Measurements from ENCODE around the gene SLC38A4.

The SLC38A4 gene

DNA sequence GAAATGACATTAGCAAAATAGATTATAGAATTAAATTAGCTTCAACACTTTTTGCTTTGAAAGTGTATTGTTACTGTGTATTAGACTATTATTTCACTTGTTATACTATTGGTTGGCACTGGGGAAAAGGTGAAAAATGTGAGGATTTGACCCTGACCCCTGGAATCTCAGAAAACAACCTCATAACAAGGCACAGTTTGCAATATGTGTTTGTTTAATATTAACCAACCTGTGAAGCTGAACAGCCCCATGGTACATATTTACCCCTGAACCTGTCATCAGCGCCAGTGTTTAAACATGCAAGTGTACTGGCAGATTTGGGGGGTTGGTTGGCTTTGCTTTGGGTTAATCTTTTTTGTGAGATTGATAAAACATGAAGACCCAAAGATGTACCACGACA, 11.7 kb downstream of the SLC38A4 start:
- no peak for DNase-seq (ENCODE audit: low read depth in 2 of 2)

DNA sequence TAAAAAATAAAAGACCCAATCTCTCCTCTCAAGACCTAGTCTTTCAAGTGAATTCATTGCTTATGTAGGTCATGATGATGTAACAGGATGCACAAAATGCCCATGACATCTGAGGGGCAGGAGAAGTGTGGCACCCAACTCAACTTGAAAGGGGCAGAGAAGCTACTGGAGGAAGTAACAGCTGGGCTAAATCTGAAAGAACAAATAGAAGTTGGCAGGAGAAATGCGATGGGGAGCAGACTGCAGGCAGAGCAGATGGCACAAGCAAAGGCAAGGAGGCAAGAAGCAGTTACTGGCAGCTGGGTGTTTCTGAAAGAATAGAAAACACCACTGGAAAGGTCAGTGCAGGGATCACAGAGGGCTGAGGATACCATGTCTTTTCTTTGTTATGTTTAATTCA, 14.6 kb downstream of the SLC38A4 start:
- no peak for DNase-seq (ENCODE audit: low read depth in 2 of 2)

DNA sequence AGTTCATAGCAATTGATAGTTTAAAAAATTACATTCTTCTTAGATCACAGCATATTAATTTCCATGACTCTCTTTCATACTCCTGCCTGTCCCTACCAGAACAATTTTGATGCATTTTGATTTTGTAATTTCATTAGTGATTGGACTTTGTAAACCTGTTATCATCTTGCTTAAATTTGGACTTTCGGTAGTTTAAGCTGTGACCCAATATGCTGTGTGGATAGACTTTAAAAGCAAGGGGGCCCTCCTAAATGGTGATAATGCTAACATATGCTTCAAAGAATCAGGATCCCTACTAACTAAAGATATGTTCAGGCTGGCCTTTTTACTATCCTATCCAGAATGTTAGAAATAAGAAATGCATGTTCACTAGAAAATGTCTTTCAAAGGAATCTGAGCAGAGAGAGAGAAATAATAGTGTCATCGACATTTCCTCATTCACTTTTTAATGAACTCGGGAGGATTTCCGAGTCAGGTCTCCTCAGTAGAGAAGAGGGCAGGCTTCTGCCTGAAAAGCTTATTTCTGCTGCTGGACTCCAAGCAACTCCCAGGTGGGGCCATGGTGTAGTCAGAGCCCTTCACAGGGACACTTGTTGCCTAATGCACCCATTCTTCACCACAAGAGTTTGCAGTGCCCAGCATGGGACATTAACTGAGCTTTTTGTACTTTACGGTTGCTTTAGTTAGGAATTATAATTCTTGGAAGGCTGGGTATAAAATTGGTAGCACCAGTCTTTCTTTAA, 16.7 kb downstream of the SLC38A4 start:
- no peak for DNase-seq (ENCODE audit: low read depth in 2 of 2)

DNA sequence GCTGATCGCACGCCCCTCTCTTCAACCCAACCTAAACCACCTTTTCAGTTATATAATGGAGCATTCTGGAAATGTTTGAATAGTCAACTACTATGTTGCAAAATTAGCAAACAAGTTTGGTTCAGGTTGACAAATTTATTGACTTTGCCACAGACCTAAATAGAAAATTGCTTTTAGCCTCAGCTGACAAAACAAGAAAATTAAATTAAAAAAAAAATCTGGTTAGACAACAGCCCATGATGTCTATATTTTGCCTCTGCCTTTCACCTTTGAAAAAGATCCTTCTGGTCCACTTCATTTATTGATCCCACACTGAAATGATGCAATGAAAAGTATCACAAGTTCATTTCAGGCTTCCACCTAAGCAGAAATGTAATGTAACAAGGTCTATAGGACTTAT, 17.5 kb downstream of the SLC38A4 start:
- no peak for DNase-seq (ENCODE audit: low read depth in 2 of 2)

DNA sequence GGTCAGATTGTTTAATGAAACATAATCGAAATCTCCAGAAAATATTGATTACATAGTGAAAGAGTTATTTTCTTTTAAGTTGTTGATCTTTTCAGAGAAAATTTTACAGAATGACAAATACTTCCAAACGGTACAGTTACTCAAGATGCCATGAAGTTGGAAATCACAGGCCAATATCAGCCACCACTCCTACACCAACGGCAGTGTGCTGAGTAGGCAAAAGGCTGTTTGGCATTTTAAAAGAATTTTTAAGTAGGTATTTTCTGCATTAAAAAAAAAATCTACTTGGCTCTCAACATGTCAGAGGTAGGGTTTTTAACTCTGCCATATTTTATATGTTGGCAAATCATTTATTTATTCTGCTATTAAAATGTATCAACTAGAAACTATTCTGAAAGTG, 21.7 kb downstream of the SLC38A4 start:
- DNase-seq (ENCODE audit: low read depth in 2 of 2): no peak

DNA sequence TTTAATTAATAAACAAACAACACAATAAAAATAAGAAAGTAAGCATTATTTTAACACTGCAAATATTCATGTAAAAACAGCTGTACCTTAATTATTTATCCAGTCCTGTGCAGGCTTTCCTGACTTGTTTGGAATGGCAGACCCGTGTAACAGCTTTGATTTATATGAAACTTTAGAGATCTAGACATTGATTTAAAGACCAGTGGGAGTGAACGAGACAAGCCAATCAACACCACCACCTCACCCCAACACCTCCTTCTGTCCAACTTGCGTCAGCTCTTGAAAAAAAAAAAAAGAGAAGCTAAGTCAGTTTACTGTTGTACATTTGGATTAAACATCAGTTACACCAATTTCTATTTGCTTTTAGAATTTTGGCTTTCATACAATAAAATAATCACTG, 22.3 kb downstream of the SLC38A4 start:
- DNase-seq (ENCODE audit: low read depth in 2 of 2): no peak

DNA sequence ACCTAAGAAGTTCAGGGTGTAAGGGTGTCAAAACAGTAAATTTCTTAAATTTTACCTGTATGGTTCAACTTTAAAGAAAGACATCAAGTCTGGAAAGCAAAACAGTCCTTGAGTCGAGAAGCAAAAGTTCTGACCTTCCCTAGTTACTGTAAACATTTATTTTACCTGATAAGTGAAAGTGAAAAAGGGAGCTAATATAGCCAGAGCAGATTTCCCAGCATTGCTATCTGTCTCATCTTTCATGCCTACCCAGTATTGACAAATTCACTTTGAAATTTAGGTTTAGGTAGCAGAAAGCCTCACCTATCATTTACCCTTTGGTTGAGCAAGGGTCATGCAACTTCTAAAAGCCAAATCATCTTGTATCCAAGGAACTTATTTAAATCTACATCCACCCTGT, 24.5 kb downstream of the SLC38A4 start:
- DNase-seq (ENCODE audit: low read depth in 2 of 2): no peak

DNA sequence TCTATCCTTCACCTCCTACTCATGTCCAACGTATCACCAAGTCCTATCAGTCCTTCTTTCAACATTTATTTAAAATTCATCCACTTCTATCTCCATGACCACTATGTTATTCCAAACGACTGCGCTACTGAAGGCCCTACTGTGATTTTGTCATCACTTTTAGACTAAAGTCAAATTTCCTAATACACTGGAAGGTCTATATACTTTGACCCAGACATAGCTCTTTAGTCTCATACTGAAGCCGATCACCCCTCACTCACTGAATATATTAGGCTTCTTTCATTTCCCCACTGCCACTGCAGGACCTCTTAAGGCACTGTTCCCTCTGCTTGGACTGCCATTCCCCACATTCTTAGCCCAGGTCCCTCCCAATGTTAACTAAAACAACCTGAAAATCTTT, 25.6 kb downstream of the SLC38A4 start:
- no peak for DNase-seq (ENCODE audit: low read depth in 2 of 2)

DNA sequence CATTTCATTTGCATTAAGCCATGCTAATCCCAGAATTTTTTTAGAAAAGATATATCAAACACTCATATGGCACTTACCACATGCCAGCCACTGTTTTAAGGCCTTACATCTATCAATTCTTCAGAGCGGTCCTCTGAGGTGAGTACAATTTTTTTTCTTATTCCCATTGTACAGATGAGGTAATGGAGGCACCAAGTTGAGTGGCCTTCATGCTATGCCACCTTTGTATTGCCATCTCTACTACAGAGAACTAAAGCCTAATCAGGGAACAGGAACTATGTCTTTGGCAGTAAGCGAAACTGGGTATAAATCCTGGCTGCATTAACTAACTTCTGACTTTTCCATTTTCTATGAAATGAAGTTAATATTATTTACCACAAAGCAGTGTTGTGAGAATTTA, 27.1 kb downstream of the SLC38A4 start:
- no peak for DNase-seq (ENCODE audit: low read depth in 2 of 2)

DNA sequence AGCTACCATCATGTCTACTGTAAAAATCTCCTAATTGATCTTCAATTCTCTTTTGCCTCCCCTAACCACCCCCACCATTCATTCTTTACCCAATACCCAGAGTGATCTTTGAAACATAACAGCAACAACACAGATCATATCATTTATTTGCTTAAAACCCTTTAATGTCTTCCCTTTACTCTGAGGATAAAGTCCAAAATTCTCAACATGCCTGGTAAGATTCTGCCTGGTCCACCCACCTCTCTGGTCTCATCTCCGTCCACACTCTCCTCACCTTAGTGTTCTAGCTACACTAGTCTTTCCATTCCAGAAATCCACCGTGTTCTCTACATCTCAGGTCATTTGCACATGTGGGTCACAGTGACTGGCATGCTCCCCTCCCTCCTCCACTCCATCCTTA, 27.7 kb downstream of the SLC38A4 start:
- DNase-seq (ENCODE audit: low read depth in 2 of 2): no peak

DNA sequence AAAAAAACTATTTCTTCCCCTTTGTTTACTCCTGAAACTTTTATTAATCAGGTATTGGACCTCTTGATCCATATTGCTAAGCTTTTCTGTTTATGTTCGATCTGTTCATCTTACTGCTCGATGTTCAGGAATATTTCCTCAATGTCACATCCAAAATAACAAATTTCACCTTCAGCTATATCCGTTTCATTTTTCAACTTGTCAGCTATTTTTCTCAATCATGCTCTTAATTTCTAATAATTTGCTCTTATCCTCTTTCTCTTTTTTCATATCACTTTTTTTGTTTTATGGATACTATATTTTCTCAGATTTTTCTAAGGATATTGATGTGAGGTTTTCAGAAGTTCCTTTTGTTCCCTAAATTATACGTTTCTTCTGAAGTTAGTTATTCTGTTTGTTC, 29.8 kb downstream of the SLC38A4 start:
- no peak for DNase-seq (ENCODE audit: low read depth in 2 of 2)

DNA sequence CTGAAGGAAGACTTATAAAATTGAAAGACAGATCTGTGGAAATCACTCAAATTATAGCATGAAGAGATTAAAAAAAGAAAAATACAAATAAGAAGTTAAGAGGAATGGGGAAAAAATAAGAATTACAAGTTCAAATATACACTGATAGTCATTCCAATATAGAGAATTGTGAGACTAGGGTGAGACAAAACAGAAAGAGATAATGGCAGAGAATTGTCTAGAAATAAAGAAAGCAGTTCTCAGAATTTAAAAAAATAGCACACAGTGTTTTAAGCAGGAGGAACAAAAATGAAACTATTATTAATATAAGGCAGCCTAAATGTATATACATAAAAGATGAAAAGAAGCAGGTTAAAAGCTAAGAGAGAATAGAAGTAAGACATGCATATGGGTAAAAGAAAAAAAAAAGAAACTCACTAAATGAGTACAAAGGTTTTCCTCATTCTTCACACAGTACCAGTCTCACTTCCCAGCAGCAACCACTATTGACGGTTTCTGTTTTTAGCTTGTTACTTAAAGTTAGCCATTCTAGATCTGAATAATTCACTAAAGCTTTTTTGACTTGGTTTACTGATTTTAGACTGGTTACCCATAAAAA, 31.1 kb downstream of the SLC38A4 start:
- no peak for DNase-seq (ENCODE audit: low read depth in 2 of 2)

DNA sequence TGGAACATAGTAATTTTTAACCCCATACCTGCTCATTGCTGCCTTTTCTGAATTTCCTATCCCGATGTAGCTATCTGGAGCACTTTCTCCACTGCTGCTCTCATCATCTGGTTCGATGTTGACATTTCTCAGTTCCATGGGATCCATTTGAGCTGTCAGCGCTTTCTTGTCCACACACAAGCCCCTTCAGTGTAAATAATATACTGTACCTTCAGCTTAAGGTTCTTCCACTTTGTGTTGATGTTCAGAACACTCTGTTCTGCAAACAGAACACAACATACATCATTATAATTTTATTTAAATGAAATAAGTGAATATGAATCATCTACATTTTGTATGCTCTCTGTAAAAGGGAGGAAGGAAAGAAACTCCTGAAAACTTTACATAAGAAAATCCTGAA, 32.9 kb downstream of the SLC38A4 start:
- no peak for DNase-seq (ENCODE audit: low read depth in 2 of 2)

DNA sequence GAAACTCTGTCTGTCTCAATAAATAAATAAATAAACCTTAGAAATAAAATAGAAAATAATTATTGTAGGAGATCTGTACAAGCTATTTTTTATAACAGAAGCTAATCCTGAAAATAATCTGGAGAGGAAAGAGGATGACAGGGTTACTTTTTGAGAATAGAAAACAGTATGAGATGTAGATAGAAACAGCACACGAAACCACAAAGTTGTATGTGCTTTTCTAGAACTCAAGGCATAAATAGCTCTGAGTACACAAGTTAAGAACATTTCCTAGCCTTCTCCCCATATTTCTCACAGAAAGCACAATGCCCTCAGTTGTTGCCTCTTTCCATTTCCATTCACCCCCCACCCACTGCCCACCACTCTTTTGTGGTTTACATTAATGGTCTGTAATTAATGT, 35.7 kb downstream of the SLC38A4 start:
- DNase-seq (ENCODE audit: low read depth in 2 of 2): no peak

DNA sequence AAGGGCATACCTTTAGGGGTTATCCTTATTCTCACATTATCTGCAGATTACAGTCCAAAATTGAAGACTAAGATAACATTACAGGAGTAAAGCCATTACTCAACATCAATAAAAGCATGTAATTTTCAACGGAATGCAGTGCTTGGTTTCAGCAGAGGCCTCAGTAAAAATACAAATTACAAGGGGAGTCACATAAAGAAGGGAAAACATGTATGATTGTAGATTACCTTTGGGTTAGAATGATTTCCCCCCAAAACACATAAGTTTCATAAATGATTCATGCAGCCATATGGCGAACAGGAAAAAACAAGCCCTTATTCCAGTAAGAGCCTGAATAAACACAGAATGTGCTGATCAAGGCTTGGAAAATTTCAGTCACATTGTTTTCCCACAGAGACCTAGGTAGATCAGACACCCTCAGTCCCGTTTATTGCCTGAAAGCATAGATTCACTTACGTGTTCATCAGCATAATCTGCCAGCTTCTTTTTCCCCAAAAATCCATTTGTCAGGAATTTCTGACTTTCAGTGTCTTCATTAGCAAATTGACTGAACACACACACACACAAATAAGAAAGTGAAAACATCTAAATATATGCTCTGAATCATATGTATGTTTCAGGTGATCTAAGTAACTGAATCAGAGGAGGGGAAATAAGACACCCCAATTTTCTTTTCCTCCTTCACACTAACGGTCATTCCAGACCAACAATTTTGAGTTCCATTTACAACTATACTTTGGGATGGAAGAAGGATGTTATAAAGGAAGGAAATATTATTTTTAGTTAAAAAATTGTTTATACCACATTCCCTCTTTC, 37.5 kb downstream of the SLC38A4 start:
- no peak for DNase-seq (ENCODE audit: low read depth in 2 of 2)

DNA sequence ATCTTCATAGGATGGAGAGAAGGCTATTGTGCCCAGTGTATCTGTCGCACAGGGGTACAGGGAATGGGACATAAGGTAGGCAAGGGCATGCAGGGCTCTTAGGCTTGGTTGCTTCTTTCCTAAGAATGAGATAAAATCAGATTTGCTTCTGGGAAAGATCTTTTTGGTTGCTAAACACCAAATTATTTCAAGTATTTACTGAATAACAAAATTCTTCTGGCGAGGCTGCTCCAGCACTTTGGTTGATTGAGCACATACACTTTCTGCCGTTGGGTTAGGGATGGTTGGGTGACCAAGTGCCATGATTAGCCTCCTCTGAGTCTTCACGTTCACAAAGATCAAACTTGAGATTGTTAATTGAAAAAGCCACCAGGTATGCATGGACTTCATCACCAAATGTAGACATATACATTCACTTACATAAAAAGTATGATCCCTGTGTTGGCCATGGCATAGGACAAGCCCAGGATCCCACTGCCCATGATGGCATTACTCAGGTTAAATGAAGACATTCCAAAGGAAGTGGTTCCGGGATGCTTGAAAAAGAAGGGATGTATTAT, 38.2 kb downstream of the SLC38A4 start:
- no peak for DNase-seq (ENCODE audit: low read depth in 2 of 2)

DNA sequence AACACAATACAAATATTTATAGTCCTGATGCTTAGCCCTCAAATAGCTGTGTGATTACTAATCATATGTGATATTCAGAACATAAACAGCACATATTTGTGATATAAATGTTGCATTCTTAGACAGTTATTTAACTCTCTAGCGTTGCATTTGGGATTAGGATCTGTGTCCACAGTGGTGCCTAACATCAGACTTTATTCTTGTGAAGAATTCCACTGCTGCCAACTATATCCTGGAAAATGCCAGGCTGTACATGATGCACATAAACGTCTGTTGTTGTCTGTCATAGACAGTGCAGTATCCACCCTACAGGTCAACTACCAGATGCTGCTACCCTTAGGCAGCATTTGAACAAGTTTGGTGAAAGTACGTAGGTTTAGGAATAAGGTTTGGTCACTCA, 39.0 kb downstream of the SLC38A4 start:
- no peak for DNase-seq (ENCODE audit: low read depth in 2 of 2)

DNA sequence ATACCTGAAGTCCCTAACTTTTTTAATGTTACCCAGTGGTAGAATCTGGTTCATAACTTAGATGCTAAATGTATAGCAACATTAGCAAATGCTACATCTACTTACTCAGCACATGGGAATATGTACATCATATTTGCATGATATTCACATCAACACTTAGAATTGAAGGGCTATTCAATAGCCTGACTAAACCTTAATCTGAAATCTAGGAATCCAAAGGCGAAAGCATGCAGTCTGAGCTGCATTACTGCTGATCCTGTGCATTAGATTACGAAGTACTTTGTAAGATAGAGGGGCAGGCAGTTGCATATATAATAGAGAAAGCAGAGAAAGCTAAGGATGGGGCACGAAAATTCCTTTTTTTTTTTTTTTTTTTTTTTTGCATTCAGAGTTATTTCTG, 40.4 kb downstream of the SLC38A4 start:
- DNase-seq (ENCODE audit: low read depth in 2 of 2): no peak

DNA sequence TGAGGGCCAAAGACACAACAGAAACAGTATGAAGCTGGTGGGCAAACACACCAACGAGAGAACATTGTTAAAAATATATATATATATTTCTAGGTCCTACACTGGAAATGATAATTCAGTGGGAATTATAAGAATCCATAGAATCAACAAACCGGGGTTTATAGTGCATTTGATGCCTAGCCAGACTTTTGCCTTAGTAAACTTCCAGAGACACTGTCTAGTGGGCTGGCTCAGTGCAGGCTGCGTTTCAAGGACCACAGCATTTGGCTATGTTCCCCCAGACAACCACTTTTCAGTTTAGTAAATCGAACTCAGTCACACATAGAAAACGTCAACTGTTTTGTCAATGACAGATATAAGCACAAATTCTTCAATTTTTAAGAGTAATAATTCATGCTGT, 41.9 kb downstream of the SLC38A4 start:
- DNase-seq (ENCODE audit: low read depth in 2 of 2): no peak

DNA sequence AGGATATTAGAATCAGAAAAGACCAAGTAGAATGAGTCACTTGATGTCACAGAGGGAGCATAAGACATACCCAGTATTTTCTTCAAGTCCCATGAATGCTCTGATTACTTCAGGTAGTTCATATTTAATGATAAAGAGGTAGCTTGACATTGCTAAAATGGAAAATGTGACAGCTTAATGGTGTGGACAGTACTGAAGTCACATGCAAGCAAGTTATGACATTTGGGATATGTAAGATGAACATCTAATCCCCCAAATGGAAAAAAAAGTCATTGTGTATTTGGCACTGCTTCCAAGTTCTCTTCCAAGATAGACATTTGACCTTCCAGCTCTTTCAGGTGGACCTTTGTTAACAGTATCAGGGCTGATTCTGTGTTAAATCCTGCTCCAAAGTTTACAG, 45.9 kb downstream of the SLC38A4 start:
- no peak for DNase-seq (ENCODE audit: low read depth in 2 of 2)

DNA sequence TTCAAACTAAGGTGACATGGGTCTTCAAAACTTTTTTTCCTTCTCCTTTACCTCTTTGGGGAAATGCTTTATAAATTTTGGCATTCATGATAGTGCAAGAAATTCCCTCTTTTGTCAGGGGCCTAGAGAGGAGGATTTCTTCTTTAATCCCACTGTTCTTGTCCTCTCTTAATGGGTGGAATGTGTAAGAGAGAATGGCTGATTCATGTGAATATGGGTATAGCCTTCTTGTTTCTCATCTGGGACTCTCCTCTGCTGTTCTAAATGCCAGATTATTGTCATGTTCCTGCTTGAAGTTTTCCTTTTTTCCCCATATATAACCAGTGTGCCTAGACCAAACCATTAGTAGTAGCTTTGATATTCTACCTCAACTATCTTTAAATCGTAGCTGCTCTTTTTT, 46.7 kb downstream of the SLC38A4 start:
- no peak for DNase-seq (ENCODE audit: low read depth in 2 of 2)

DNA sequence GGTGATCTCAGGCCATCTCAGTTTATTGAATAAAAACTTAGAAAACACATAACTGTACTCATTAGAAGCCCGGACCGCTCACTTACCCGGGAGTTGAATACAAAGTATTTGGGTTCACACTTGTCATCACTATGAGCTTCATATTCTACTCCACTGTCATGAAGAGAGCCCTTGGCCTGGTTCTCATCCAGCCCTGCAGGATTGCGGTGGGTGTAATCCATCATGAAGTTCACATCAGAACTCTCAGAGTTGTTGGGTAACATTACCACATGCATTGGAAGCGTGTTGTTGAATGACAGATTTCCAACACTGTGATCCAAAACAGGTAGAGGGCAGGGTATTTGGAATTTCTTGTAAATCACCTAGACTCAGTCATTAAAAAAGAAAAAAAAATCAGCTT, 47.4 kb downstream of the SLC38A4 start:
- DNase-seq (ENCODE audit: low read depth in 2 of 2): no peak

DNA sequence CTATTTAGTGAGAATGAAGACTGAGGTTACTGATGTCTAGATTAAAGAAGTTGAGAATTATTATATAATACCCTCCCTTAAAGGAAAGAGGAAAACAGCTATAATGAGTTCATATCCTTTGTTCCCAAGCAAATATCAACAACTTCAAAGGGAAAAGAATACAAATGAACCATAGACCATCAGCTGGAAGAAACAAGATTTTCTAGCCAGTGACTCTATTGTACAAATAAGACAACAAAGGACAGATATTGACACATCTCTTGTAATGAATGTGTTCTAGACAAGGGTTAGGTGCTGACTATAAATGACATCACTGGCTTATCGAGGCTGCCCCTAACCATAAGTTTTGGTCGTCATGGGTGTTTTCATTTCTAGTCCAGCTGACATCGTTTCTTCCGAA, 48.2 kb downstream of the SLC38A4 start:
- DNase-seq (ENCODE audit: low read depth in 2 of 2): no peak
